Tibial artery (tissue), 4 donors: ENCODE measurements around the gene IPO5.

Experiments
- DNase-seq, 2 donors: peaks; one replicate each; pipeline ENCODE4 v3.0.0-alpha.2; 2019
- H3K27ac ChIP-seq, 2 donors: fragments of 200-600 bp; sonication (generic) in 1 of 2; 1 replicate in 1 of 2; 2 replicates in 1 of 2; pipeline ENCODE4 v1.5.1; 2018 to 2019; ENCODE audit warnings: mild to moderate bottlenecking in 1 of 2
- H3K27me3 ChIP-seq, 2 donors: fragments of 200-600 bp; sonication (generic) in 1 of 2; one replicate each; pipeline versions ENCODE4 v1.5.1 to v1.6.0; 2016 to 2019
- H3K36me3 ChIP-seq, 3 donors: fragments of 200-600 bp; sonication (generic) in 2 of 3; one replicate each; pipeline ENCODE4 v1.5.1; 2016 to 2019; ENCODE audit warnings: mild to moderate bottlenecking in 2 of 3
- H3K4me1 ChIP-seq, 4 donors: fragments of 200-600 bp; sonication (generic) in 2 of 4; 1 replicate in 3 of 4; 2 replicates in 1 of 4; pipeline ENCODE4 v1.5.1; 2016 to 2019
- H3K4me3 ChIP-seq, 2 donors: fragments of 200-600 bp; sonication (generic) in 1 of 2; 1 replicate in 1 of 2; 2 replicates in 1 of 2; pipeline ENCODE4 v1.5.1; 2018 to 2019; ENCODE audit warnings: mild to moderate bottlenecking in 2 of 2
- H3K9me3 ChIP-seq, 3 donors: fragments of 200-600 bp; sonication (generic) in 1 of 3; one replicate each; pipeline ENCODE4 v1.5.1; 2016 to 2019
- CTCF ChIP-seq, 2 experiments: fragments of 200-600 bp in 1 of 2; fragments of 450-650 bp in 1 of 2; IDR thresholded peaks; one replicate each; pipeline ENCODE4 v1.5.1; 2017 to 2019; ENCODE audit warnings: antibody characterized with exemption in 2 of 2, mild to moderate bottlenecking in 1 of 2, moderate library complexity in 1 of 2
- intact Hi-C: fragments of 100-400 bp; cut with DNase I; formaldehyde crosslinking; loops from one replicate; pipeline ENCODE4 v1.15.0; 2023; ENCODE audit warnings: low total_unique reads

The IPO5 gene

GRCh38 chr13:97977982-97978381 lies 24.5 kb downstream of the IPO5 start:
- H3K36me3 ChIP-seq, result no peaks in the 10 kb centered on the region
- no peak for TF ChIP-seq CTCF (IDR thresholded peaks at IDR 0.05)
- no peak overlapping the region for H3K4me3 ChIP-seq
- no peak for DNase-seq
- H3K4me1 ChIP-seq, result peaks cover 0 to 47% (median 12%) of the 10 kb centered on the region in 4 donors
- intact Hi-C loops, result loop anchor here (5.0 to 10.0 kb wide), 2 partner anchors 123 to 546 kb away; partner anchors contain the start of gene RAP2A
- H3K27me3 ChIP-seq, result no peaks in the 10 kb centered on the region
- H3K9me3 ChIP-seq, result no peaks in the 10 kb centered on the region
- peak overlapping the region in 1 of 2 donors; percentile 94 for H3K27ac ChIP-seq

- intact Hi-C loops, result loop anchor here (5.0 to 10.0 kb wide), 2 partner anchors 124 to 546 kb away; partner anchors contain the start of gene RAP2A
- H3K9me3 ChIP-seq, result no peaks in the 10 kb centered on the region
- no peaks in the 10 kb centered on the region for H3K27me3 ChIP-seq
- peaks cover 0 to 5% (median 5%) of the 10 kb centered on the region in 3 donors for H3K36me3 ChIP-seq
- H3K4me3 ChIP-seq, result no peak overlapping the region
- no peak for TF ChIP-seq CTCF (IDR thresholded peaks at IDR 0.05)
- no peak for DNase-seq
- H3K27ac ChIP-seq, result no peak overlapping the region
- H3K4me1 ChIP-seq, result peaks cover 0 to 47% (median 12%) of the 10 kb centered on the region in 4 donors
Measured at GRCh38 chr13:97978651-97979050, 25.2 kb downstream of the IPO5 start.

GRCh38 chr13:97979051-97979450 lies 25.6 kb downstream of the IPO5 start:
- H3K9me3 ChIP-seq, result no peaks in the 10 kb centered on the region
- no peak for DNase-seq
- no peak for TF ChIP-seq CTCF (IDR thresholded peaks at IDR 0.05)
- H3K27ac ChIP-seq, result no peak overlapping the region
- no peaks in the 10 kb centered on the region for H3K27me3 ChIP-seq
- intact Hi-C loops, result loop anchor here (5.0 to 10.0 kb wide), 2 partner anchors 124 to 547 kb away; partner anchors contain the start of gene RAP2A
- no peak overlapping the region for H3K4me3 ChIP-seq
- H3K36me3 ChIP-seq, result peaks cover 0 to 6% (median 5%) of the 10 kb centered on the region in 3 donors
- H3K4me1 ChIP-seq, result peaks cover 0 to 47% (median 12%) of the 10 kb centered on the region in 4 donors

GRCh38 chr13:97979556-97979955 lies 26.1 kb downstream of the IPO5 start:
- no peak for TF ChIP-seq CTCF (IDR thresholded peaks at IDR 0.05)
- H3K27me3 ChIP-seq, result no peaks in the 10 kb centered on the region
- intact Hi-C loops, result loop anchor here (5.0 to 10.0 kb wide), 2 partner anchors 125 to 547 kb away; partner anchors contain the start of gene RAP2A

GRCh38 chr13:97982286-97982685 lies 28.8 kb downstream of the IPO5 start:
- peaks cover 0 to 36% (median 9%) of the 10 kb centered on the region in 4 donors for H3K4me1 ChIP-seq
- peaks cover 27 to 35% (median 34%) of the 10 kb centered on the region in 3 donors for H3K36me3 ChIP-seq
- H3K9me3 ChIP-seq, result no peaks in the 10 kb centered on the region
- no peak overlapping the region for H3K4me3 ChIP-seq
- H3K27me3 ChIP-seq, result no peaks in the 10 kb centered on the region
- intact Hi-C loops, result no loop called here
- no peak for TF ChIP-seq CTCF (IDR thresholded peaks at IDR 0.05)
- no peak for DNase-seq
- H3K27ac ChIP-seq, result no peak overlapping the region

More at GRCh38 chr13:97979556-97979955, 26.1 kb downstream of the IPO5 start:
- peaks cover 0 to 47% (median 12%) of the 10 kb centered on the region in 4 donors for H3K4me1 ChIP-seq
- no peak overlapping the region for H3K27ac ChIP-seq
- no peaks in the 10 kb centered on the region for H3K9me3 ChIP-seq
- H3K36me3 ChIP-seq, result peaks cover 2 to 9% (median 7%) of the 10 kb centered on the region in 3 donors
- no peak for DNase-seq
- no peak overlapping the region for H3K4me3 ChIP-seq
